EL (cell line): Measurements from ENCODE around the gene CRYBG1.
"Not testable (repeated sequence)": the region's sequence is repeated elsewhere in the genome, so short reads cannot be mapped to it uniquely, and the experiment has no call there.

ENCODE experiments used
- DNase-seq: peaks from one replicate; pipeline ENCODE4 v3.0.0-alpha.2; 2016

The CRYBG1 gene

GRCh38 chr6:106557837-106558236 is 197.3 kb downstream of the CRYBG1 start:
- DNase-seq, result peak; percentile 18

- DNase-seq, result no peak
Observed at GRCh38 chr6:106558364-106558763, 197.8 kb downstream of the CRYBG1 start.

GRCh38 chr6:106559659-106560058 is 199.1 kb downstream of the CRYBG1 start:
- not testable (repeated sequence) for DNase-seq

- peak; percentile 60 for DNase-seq
Observed at GRCh38 chr6:106560996-106561685, 200.6 kb downstream of the CRYBG1 start.

GRCh38 chr6:106561686-106562405 is 201.3 kb downstream of the CRYBG1 start:
- DNase-seq, result no peak

- DNase-seq, result no peak
Observed at GRCh38 chr6:106563614-106564013, 203.1 kb downstream of the CRYBG1 start.

GRCh38 chr6:106564476-106564875 is 204.0 kb downstream of the CRYBG1 start:
- no peak for DNase-seq

- peak; percentile 41 for DNase-seq
Observed at GRCh38 chr6:106568530-106568929, 208.0 kb downstream of the CRYBG1 start.

- peak; percentile 28 for DNase-seq
Observed at GRCh38 chr6:106569428-106569827, 208.9 kb downstream of the CRYBG1 start.

GRCh38 chr6:106572436-106572835 is 211.9 kb downstream of the CRYBG1 start:
- DNase-seq, result no peak

- DNase-seq, result no peak
Observed at GRCh38 chr6:106572875-106573585, 212.5 kb downstream of the CRYBG1 start.

GRCh38 chr6:106574741-106575458 is 214.4 kb downstream of the CRYBG1 start:
- peak; percentile 79 for DNase-seq

GRCh38 chr6:106579281-106579680 is 218.8 kb downstream of the CRYBG1 start:
- peak; percentile 32 for DNase-seq

GRCh38 chr6:106581468-106581867 is 221.0 kb downstream of the CRYBG1 start:
- DNase-seq, result no peak

- no peak for DNase-seq
Observed at GRCh38 chr6:106586815-106587415, 226.4 kb downstream of the CRYBG1 start.

- DNase-seq, result not testable (repeated sequence)
Observed at GRCh38 chr6:106588937-106589336, 228.4 kb downstream of the CRYBG1 start.

- peak; percentile 92 for DNase-seq
Observed at GRCh38 chr6:106591111-106591825, 230.8 kb downstream of the CRYBG1 start.

GRCh38 chr6:106599440-106599839 is 238.9 kb downstream of the CRYBG1 start:
- DNase-seq, result no peak

GRCh38 chr6:106600329-106600728 is 239.8 kb downstream of the CRYBG1 start:
- DNase-seq, result no peak

GRCh38 chr6:106608080-106608668 is 247.7 kb downstream of the CRYBG1 start:
- DNase-seq, result peak; percentile 68

GRCh38 chr6:106609699-106610098 is 249.2 kb downstream of the CRYBG1 start:
- no peak for DNase-seq

GRCh38 chr6:106611030-106611429 is 250.5 kb downstream of the CRYBG1 start:
- DNase-seq, result no peak
